ENCODE data around the gene KLLN.
"Not testable (repeated sequence)": the region's sequence is repeated elsewhere in the genome, so short reads cannot be mapped to it uniquely, and the experiment has no call there.

Gene KLLN, protein sequence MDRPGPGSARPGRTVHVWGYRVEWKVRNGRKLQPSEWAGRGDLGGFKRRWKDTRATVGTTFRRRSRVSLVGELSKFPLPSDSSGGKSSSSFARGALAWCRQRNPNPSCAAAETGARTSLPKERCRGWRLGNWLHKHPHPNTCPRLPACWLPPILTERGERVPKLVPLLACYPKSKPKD

DNA sequence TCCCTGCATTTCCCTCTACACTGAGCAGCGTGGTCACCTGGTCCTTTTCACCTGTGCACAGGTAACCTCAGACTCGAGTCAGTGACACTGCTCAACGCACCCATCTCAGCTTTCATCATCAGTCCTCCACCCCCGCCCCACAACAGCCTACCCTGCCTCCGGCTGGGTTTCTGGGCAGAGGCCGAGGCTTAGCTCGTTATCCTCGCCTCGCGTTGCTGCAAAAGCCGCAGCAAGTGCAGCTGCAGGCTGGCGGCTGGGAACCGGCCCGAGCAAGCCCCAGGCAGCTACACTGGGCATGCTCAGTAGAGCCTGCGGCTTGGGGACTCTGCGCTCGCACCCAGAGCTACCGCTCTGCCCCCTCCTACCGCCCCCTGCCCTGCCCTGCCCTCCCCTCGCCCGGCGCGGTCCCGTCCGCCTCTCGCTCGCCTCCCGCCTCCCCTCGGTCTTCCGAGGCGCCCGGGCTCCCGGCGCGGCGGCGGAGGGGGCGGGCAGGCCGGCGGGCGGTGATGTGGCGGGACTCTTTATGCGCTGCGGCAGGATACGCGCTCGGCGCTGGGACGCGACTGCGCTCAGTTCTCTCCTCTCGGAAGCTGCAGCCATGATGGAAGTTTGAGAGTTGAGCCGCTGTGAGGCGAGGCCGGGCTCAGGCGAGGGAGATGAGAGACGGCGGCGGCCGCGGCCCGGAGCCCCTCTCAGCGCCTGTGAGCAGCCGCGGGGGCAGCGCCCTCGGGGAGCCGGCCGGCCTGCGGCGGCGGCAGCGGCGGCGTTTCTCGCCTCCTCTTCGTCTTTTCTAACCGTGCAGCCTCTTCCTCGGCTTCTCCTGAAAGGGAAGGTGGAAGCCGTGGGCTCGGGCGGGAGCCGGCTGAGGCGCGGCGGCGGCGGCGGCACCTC lies at the start of gene KLLN, which contains the start of gene PTEN:
Gene KLLN (minus strand): TSS at position 481 of the 891 bp plus-strand sequence. CDS start 1,046 bp downstream, outside the sequence.
Gene PTEN (plus strand): TSS at position 573 of the 891 bp plus-strand sequence. CDS start 845 bp downstream, outside the sequence.
- DNase-seq, result peak; percentile 80

GRCh38 chr10:87903396-87903795 lies 40.1 kb upstream of the KLLN start:
- DNase-seq, result not testable (repeated sequence)

GRCh38 chr10:87897957-87898356 lies 34.6 kb upstream of the KLLN start:
- not testable (repeated sequence) for DNase-seq

- no peak for DNase-seq
Observed at GRCh38 chr10:87896216-87896615, 32.9 kb upstream of the KLLN start.

GRCh38 chr10:87895430-87895829 lies 32.1 kb upstream of the KLLN start:
- DNase-seq, result no peak

GRCh38 chr10:87887548-87888289 lies 24.4 kb upstream of the KLLN start:
- no peak for DNase-seq

DNA sequence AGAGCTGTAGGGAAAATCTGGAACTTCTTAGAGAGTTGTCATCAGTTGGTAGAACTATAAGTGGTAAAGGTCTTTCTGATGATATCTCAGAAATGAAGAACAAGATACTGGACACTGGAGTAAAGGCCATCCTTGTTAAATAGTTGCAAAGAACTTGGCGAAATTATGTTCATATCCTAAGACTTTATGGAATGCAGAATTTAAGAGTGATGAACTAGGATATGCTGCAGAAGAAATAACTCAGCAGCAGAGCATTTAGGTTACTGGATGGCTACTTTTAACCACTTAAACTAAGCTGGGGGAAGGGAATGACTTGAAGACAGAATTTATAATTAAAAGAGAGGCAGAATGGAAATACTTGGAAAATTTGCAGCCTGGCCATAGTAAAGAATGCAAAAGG lies 23.8 kb upstream of the KLLN start:
- DNase-seq, result no peak

DNA sequence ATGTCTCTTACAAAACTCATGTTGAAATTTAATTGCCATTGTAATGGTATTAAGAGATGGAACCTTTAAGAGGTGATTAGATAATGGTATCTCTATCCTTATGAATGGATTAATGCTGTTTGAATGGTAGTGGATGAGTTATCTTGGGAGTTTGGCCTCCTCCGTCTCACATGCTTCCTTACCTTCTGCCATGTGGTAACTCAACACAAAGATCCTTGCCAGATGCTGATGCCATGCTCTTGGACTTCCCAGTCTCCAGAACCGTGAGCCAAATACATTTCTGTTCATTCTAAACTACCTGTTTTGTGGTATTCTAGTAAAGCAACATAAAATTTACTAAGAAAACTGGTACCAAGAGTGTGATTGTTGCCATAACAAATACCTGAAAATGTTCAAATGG lies 23.3 kb upstream of the KLLN start:
- no peak for DNase-seq

GRCh38 chr10:87882555-87883294 lies 19.4 kb upstream of the KLLN start:
- no peak for DNase-seq

DNA sequence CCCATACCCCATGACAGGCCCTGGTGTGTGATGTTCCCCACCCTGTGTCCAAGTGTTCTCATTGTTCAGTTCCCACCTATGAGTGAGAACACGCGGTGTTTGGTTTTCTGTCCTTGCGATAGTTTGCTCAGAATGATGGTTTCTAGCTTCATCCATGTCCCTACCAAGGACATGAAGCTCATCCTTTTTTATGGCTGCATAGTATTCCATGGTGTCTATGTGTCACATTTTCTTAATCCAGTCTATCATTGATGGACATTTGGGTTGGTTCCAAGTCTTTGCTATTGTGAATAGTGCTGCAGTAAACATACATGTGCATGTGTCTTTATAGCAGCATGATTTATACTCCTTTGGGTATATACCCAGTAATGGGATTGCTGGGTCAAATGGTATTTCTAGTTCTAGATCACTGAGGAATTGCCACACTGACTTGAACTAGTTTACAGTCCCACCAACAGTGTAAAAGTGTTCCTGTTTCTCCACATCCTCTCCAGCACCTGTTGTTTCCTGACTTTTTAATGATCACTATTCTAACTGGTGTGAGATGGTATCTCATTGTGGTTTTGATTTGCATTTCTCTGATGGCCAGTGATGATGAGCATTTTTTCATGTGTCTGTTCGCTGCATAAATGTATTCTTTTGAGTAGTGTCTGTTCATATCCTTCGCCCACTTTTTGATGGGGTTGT lies 18.2 kb upstream of the KLLN start:
- not testable (repeated sequence) for DNase-seq

- DNase-seq, result no peak
Observed at GRCh38 chr10:87880336-87880735, 17.0 kb upstream of the KLLN start.

DNA sequence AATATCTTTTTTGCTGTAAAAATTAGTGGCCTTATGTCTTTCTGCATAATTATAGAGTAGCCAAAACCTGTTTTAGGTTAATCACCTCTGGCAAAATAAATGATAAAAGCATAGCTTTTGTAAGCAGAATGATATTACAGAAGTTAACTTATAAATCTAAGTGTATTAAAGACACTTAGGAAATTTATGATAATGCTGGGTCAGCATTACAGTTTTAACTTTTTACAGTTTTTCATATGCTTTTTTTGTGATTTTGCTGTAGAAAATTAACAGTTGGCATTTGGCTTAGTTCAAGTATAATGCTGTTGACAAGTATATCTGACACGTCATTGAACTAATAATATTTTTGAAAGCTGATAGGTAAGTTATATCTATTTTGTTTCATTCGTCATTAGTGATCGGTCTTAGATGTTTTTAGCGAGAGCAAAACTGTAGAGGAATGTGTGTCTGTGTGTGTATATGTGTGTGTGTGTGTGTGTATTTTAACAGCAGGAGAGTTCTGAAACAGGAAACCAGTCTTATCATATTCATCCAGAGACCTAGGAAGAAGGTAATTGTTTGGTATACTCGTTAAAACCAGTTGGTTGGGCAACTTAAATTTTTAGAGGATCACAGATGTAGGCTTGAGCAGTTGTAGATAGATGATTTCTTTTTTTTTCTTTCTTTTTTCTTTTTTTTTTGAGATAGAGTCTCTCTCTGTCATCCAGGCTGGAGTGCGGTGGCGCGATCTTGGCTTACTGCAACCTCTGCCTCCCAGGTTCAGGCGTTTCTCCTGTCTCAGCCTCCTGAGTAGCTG lies 15.5 kb upstream of the KLLN start:
- DNase-seq, result no peak

DNA sequence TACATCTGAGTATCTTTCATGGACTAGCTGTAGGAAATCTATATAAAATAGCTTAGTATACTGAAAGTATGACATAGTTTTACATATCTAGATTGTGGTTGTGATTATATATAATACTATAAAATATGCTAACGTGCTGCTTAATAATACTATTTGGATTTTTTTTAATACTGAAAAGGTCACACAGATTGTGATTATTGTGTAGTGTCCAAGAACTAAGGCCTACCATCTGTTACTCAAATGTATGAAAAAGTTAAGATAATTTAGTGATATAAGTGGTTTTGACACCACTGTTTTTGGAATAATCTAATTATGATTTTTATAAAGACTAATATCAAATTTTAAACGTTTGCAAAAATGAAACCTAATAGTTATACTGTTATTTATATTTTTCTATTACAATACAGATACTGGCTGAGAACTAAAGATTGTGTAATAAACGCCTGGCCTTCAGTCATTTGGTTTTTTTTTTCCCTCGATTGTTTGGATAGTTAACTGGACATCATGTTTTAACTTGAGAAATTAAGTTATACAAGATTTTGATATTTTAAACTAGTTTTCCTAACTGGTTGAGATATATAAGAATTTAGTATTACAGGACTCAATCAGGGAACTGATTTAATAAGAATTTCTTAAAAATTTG lies 12.7 kb upstream of the KLLN start:
- no peak for DNase-seq

GRCh38 chr10:87873656-87874055 lies 10.3 kb upstream of the KLLN start:
- DNase-seq, result no peak

DNA sequence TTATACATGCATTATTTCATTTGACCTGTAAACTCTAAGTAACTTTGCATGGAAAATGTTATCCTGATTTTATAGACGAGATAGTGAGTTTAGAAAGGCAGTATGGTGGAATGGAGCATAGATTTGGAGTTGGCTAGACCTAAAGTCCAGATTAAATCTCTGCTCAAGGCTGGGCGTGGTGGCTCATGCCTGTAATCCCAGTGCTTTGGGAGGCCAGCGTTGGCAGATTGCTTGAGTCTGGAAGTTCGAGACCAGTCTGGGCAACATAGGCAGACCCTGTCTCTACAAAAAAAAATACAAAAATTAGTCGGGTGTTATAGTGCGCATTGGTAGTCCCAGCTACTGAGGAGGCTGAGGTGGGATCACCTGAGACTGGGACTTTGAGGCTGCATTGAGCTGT lies 9.5 kb upstream of the KLLN start:
- DNase-seq, result no peak

DNA sequence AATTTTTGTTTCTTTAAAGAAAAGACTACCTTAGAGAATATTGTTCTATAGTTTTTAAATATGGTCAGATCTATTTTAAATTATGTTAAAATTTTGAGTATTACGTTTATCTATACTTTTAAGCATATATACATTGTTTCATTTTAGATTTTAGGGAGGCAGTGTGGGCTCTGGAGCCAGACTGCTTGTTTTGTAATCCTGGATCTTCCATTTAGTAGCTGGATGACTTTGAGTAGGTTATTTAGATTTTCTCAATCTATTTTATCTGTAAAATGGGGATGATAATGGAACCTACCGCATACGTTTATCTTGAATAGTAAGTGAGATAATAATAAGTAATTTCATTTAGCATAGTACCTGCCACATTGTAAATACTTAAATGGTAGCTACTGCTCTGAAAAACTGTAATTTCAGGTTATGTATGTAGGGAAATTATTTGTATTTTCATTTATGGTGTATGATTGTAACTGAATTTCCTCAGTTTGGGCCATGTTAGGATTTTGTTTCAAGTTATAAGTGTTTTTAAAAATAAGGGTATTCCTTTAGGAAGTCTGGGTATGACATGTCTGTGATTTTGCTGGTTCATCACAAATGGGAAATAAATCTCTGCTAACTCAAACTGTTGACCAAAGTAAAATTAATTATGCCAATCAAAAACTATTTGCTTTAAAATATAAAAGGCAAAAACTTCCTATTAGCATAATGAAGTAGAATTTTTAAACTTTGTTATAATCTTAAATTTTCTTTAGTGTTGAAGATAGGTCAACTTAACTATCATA lies 6.6 kb upstream of the KLLN start:
- no peak for DNase-seq

GRCh38 chr10:87869139-87869538 lies 5.8 kb upstream of the KLLN start:
- DNase-seq, result not testable (repeated sequence)

- DNase-seq, result no peak
Observed at GRCh38 chr10:87868277-87868676, 4.9 kb upstream of the KLLN start.

- no peak for DNase-seq
Observed at GRCh38 chr10:87867453-87867852, 4.1 kb upstream of the KLLN start.

- DNase-seq, result no peak
Observed at GRCh38 chr10:87866412-87866974, 3.2 kb upstream of the KLLN start.

Measured in cortex of kidney (tissue), 1 donor.